Upper lobe of left lung (tissue), 6 donors: ENCODE measurements around the gene RASIP1. TPM values are rescaled to one million over a fixed set of nuclear protein-coding genes. Genes with fewer than 3 reads are reported as not detected.
A peak's percentile ranks its signal among the peaks of the same experiment; 100 is the strongest.
"Not testable (repeated sequence)": the region's sequence is repeated elsewhere in the genome, so short reads cannot be mapped to it uniquely, and the experiment has no call there.

ENCODE experiments used
- ATAC-seq, 2 donors: fragments of 200-7000 bp; cut with Tn5 transposase; one replicate each; pipeline ENCODE4 v1.9.1; 2022; ENCODE audit warnings: mild to moderate bottlenecking in 2 of 2, moderate library complexity in 2 of 2; ENCODE audit not compliant: low FRiP score in 2 of 2
- DNase-seq, 2 donors: peaks; one replicate each; pipeline ENCODE4 v3.0.0-alpha.2; 2019 to 2020
- H3K27ac ChIP-seq, 4 donors: fragments of 200-600 bp; sonication (generic); one replicate each; pipeline ENCODE4 v1.5.1; 2016 to 2019
- H3K27me3 ChIP-seq, 4 donors: fragments of 200-600 bp; sonication (generic); one replicate each; pipeline ENCODE4 v1.5.1; 2017 to 2019
- H3K36me3 ChIP-seq, 4 donors: fragments of 200-600 bp; sonication (generic); one replicate each; pipeline ENCODE4 v1.5.1; 2016 to 2019
- H3K4me1 ChIP-seq, 4 donors: fragments of 200-600 bp; sonication (generic); one replicate each; pipeline ENCODE4 v1.5.1; 2018 to 2019
- H3K4me3 ChIP-seq, 4 donors: fragments of 200-600 bp; sonication (generic); one replicate each; pipeline ENCODE4 v1.5.1; 2017 to 2019; ENCODE audit warnings: mild to moderate bottlenecking in 2 of 4, moderate library complexity in 1 of 4
- H3K9me3 ChIP-seq, 4 donors: fragments of 200-600 bp; sonication (generic); one replicate each; pipeline ENCODE4 v1.5.1; 2018 to 2019
- CTCF ChIP-seq, 6 experiments: fragments of 450-650 bp in 4 of 6; fragments of 200-600 bp in 2 of 6; sonication (generic) in 2 of 6; IDR thresholded peaks; one replicate each; pipeline ENCODE4 v1.5.1; 2016 to 2019; ENCODE audit warnings: antibody characterized with exemption in 6 of 6
- EP300 ChIP-seq, 4 donors: sonication (generic); formaldehyde crosslinking; IDR thresholded peaks; one replicate each; pipeline ENCODE4 v1.5.1; 2017; ENCODE audit warnings: antibody characterized with exemption in 4 of 4, control low read depth in 2 of 4
- POLR2A ChIP-seq, 4 donors: fragments of 450-650 bp; IDR thresholded peaks; one replicate each; pipeline ENCODE4 v1.5.1; 2016 to 2017; ENCODE audit warnings: antibody characterized with exemption in 4 of 4, mild to moderate bottlenecking in 2 of 4
- POLR2AphosphoS5 ChIP-seq, 2 donors: sonication (generic); formaldehyde crosslinking; IDR thresholded peaks; one replicate each; pipeline ENCODE4 v1.5.1; 2017; ENCODE audit warnings: antibody characterized with exemption in 2 of 2
- WGBS, 2 donors: methylation state at CpG; one replicate each; pipeline ENCODE4 v1.1.5; 2017 to 2018; 5-methylcytosine and 5-hydroxymethylcytosine counted together
- total RNA-seq, 6 donors: library from RNA; depleted of rRNA in 4 of 6; stranded (reverse); fragments of >200 nt in 4 of 6; gene quantifications; one replicate each; pipeline versions ENCODE4 v1.1.0 to v1.2.1, GENCODE V29; 2016 to 2021
- donor health status: DM: no; HTN: no; CAD: no; lungs with moderate emphysema.
- donor health status: DM: no; HTN: yes; CAD: no; lungs with severe emphysema.

The RASIP1 gene
- total RNA-seq, 6 donors from 2014 or later: 14.7 to 74.4 (median 26.3) TPM

- DNase-seq (peak in 1 of 2 donors; percentile 61), ATAC-seq (peak; percentile 46 to 83)
- no peaks in the 10 kb centered on the region for H3K9me3 ChIP-seq
- H3K27ac ChIP-seq: peak overlapping the region in 1 of 4 donors; percentile 40
- WGBS, 2 donors: 37 to 40% methylated on average over 4 of the region's 4 CpGs
- H3K4me3 ChIP-seq: no peak overlapping the region
- H3K36me3 ChIP-seq: no peaks in the 10 kb centered on the region
- TF ChIP-seq POLR2A (IDR thresholded peaks at IDR 0.05) (no peak), EP300 (IDR thresholded peaks at IDR 0.05) (no peak), POLR2AphosphoS5 (IDR thresholded peaks at IDR 0.05) (no peak), CTCF (IDR thresholded peaks at IDR 0.05) (no peak)
- H3K4me1 ChIP-seq: peaks cover 9 to 21% (median 14%) of the 10 kb centered on the region in 4 donors
- H3K27me3 ChIP-seq: peaks cover 0 to 4% (median 0%) of the 10 kb centered on the region in 4 donors
Measured at GRCh38 chr19:48698046-48698445, 42.4 kb downstream of the RASIP1 start.

GRCh38 chr19:48696353-48697010, 43.9 kb downstream of the RASIP1 start:
- peaks cover 0 to 4% (median 0%) of the 10 kb centered on the region in 4 donors for H3K27me3 ChIP-seq
- 4 to 7% methylated on average over 24 to 33 of the region's 34 CpGs for WGBS, 2 donors
- H3K27ac ChIP-seq: peak overlapping the region in 3 of 4 donors; percentile 57 to 70 (median 68)
- no peak for TF ChIP-seq EP300 (IDR thresholded peaks at IDR 0.05)
- TF ChIP-seq CTCF (IDR thresholded peaks at IDR 0.05): no peak
- no peak for TF ChIP-seq POLR2AphosphoS5 (IDR thresholded peaks at IDR 0.05)
- TF ChIP-seq POLR2A (IDR thresholded peaks at IDR 0.05): no peak
- H3K36me3 ChIP-seq: no peaks in the 10 kb centered on the region
- H3K4me3 ChIP-seq: peak overlapping the region in 3 of 4 donors; percentile 31 to 43 (median 38)
- peak; percentile 35 to 42 for ATAC-seq
- no peak for DNase-seq
- H3K9me3 ChIP-seq: no peaks in the 10 kb centered on the region
- peaks cover 9 to 21% (median 14%) of the 10 kb centered on the region in 4 donors for H3K4me1 ChIP-seq

- peaks cover 0 to 4% (median 0%) of the 10 kb centered on the region in 4 donors for H3K27me3 ChIP-seq
- peak in 1 of 2 donors; percentile 72 for DNase-seq
- H3K27ac ChIP-seq: peak within 1 kb of the TSS in 3 of 4 donors; percentile 57 to 70 (median 68)
- H3K4me3 ChIP-seq: peak within 1 kb of the TSS in 3 of 4 donors; percentile 31 to 43 (median 38)
- H3K36me3 ChIP-seq: no peaks in the 10 kb centered on the region
- TF ChIP-seq POLR2A (IDR thresholded peaks at IDR 0.05): peak in 1 of 4 donors; percentile 52
- TF ChIP-seq POLR2AphosphoS5 (IDR thresholded peaks at IDR 0.05): no peak
- peak; percentile 20 to 66 for ATAC-seq
- peaks cover 9 to 21% (median 14%) of the 10 kb centered on the region in 4 donors for H3K4me1 ChIP-seq
- WGBS, 2 donors: 53 to 58% methylated on average over 13 to 16 of the region's 16 CpGs
- no peaks in the 10 kb centered on the region for H3K9me3 ChIP-seq
Measured at GRCh38 chr19:48695743-48696352, 44.6 kb downstream of the RASIP1 start, which contains the start of gene FUT2. Gene FUT2, plus strand, starts transcription at chr19:48695971. Its CDS starts 6,986 bp downstream, at chr19:48702957.

GRCh38 chr19:48693629-48694028, 46.8 kb downstream of the RASIP1 start:
- H3K36me3 ChIP-seq, H3K9me3 ChIP-seq, DNase-seq, H3K27ac ChIP-seq, H3K27me3 ChIP-seq, ATAC-seq, H3K4me3 ChIP-seq: not testable (repeated sequence)
- peaks cover 9 to 21% (median 14%) of the 10 kb centered on the region in 4 donors for H3K4me1 ChIP-seq
- WGBS, 2 donors: 89 to 93% methylated on average over 9 of the region's 9 CpGs

GRCh38 chr19:48689449-48689848, 51.0 kb downstream of the RASIP1 start:
- H3K36me3 ChIP-seq: no peaks in the 10 kb centered on the region
- no peaks in the 10 kb centered on the region for H3K9me3 ChIP-seq
- no peak for ATAC-seq
- H3K4me1 ChIP-seq: peaks cover 0 to 4% (median 1%) of the 10 kb centered on the region in 4 donors
- H3K27me3 ChIP-seq: no peaks in the 10 kb centered on the region
- 78 to 80% methylated on average over 7 of the region's 7 CpGs for WGBS, 2 donors
- H3K27ac ChIP-seq: no peak overlapping the region
- DNase-seq: no peak
- no peak for TF ChIP-seq POLR2A (IDR thresholded peaks at IDR 0.05)
- TF ChIP-seq EP300 (IDR thresholded peaks at IDR 0.05): no peak
- no peak for TF ChIP-seq POLR2AphosphoS5 (IDR thresholded peaks at IDR 0.05)
- TF ChIP-seq CTCF (IDR thresholded peaks at IDR 0.05): no peak
- no peak overlapping the region for H3K4me3 ChIP-seq
